Mesenchymal stem cell (in vitro differentiated cells and primary cell): Measurements from ENCODE around the gene VSX2.

Experiments
- DNase-seq: peaks from one replicate; pipeline ENCODE4 v3.0.0-alpha.2; 2013
- H2AFZ ChIP-seq: one replicate; pipeline ENCODE4 v1.6.1; 2013; ENCODE audit warnings: low read depth, mild to moderate bottlenecking, control low read depth, inconsistent platforms, low read length, moderate library complexity
- H2AK5ac ChIP-seq: 2 replicates; pipeline ENCODE4 v1.6.1; 2013; ENCODE audit warnings: low read length, moderate library complexity, mild to moderate bottlenecking, inconsistent platforms; ENCODE audit not compliant: severe bottlenecking
- H2BK120ac ChIP-seq: one replicate; pipeline ENCODE4 v1.6.1; 2013; ENCODE audit warnings: low read depth, mild to moderate bottlenecking, inconsistent platforms, low read length, moderate library complexity
- H2BK12ac ChIP-seq, 2 experiments: one replicate each; pipeline ENCODE4 v1.6.1; 2013; ENCODE audit warnings: inconsistent platforms in 2 of 2, low read length in 2 of 2, mild to moderate bottlenecking in 2 of 2, moderate library complexity in 2 of 2, control low read depth in 1 of 2
- H2BK15ac ChIP-seq: one replicate; pipeline ENCODE4 v1.6.1; 2013; ENCODE audit warnings: mild to moderate bottlenecking, low read depth, inconsistent platforms; ENCODE audit not compliant: poor library complexity, severe bottlenecking
- H2BK5ac ChIP-seq: 2 replicates; pipeline ENCODE4 v1.6.1; 2013; ENCODE audit warnings: low read depth, mild to moderate bottlenecking, low read length, control low read depth, inconsistent platforms; ENCODE audit not compliant: poor library complexity, severe bottlenecking
- H3K14ac ChIP-seq, 2 experiments: one replicate each; pipeline ENCODE4 v1.6.1; 2013; ENCODE audit warnings: inconsistent platforms in 2 of 2, low read length in 2 of 2, control low read depth in 1 of 2, mild to moderate bottlenecking in 1 of 2, moderate library complexity in 1 of 2
- H3K18ac ChIP-seq, 2 experiments: one replicate each; pipeline ENCODE4 v1.6.1; 2013; ENCODE audit warnings: inconsistent platforms in 2 of 2, low read length in 2 of 2, control low read depth in 1 of 2, low read depth in 1 of 2, mild to moderate bottlenecking in 1 of 2
- H3K23ac ChIP-seq, 2 experiments: one replicate each; pipeline ENCODE4 v1.6.1; 2013; ENCODE audit warnings: inconsistent platforms in 2 of 2, low read length in 2 of 2, mild to moderate bottlenecking in 2 of 2, moderate library complexity in 2 of 2, control low read depth in 1 of 2
- H3K27ac ChIP-seq: 2 replicates; pipeline ENCODE4 v1.5.1; 2013; ENCODE audit warnings: mild to moderate bottlenecking, moderate library complexity, low read length, control low read depth, inconsistent platforms; ENCODE audit not compliant: poor library complexity, severe bottlenecking
- H3K27me3 ChIP-seq, 2 experiments: 2 replicates each; pipeline versions ENCODE4 v1.6.1 to v1.7.0; 2013; ENCODE audit warnings: low read length in 2 of 2, mild to moderate bottlenecking in 2 of 2, moderate library complexity in 2 of 2, control low read depth in 1 of 2, inconsistent platforms in 1 of 2; ENCODE audit not compliant: control insufficient read depth in 1 of 2, insufficient read depth in 1 of 2
- H3K36me3 ChIP-seq, 2 experiments: 2 replicates each; pipeline versions ENCODE4 v1.6.1 to v1.7.0; 2013; ENCODE audit warnings: low read length in 2 of 2, control low read depth in 1 of 2, inconsistent platforms in 1 of 2, low read depth in 1 of 2, mild to moderate bottlenecking in 1 of 2; ENCODE audit not compliant: insufficient read depth in 2 of 2, control insufficient read depth in 1 of 2
- H3K4ac ChIP-seq, 2 experiments: one replicate each; pipeline ENCODE4 v1.6.1; 2013; ENCODE audit warnings: inconsistent platforms in 2 of 2, low read length in 2 of 2, mild to moderate bottlenecking in 2 of 2, moderate library complexity in 2 of 2, control low read depth in 1 of 2, low read depth in 1 of 2
- H3K4me1 ChIP-seq: 2 replicates; pipeline ENCODE4 v1.6.1; 2013; ENCODE audit warnings: low read depth, low read length, control low read depth; ENCODE audit not compliant: control insufficient read depth, insufficient read depth
- H3K4me2 ChIP-seq: 2 replicates; pipeline ENCODE4 v1.6.1; 2013; ENCODE audit warnings: low read length, mild to moderate bottlenecking, inconsistent platforms; ENCODE audit not compliant: poor library complexity, severe bottlenecking
- H3K4me3 ChIP-seq, 2 experiments: 2 replicates each; pipeline versions ENCODE4 v1.5.1 to v1.7.0; 2013; ENCODE audit warnings: low read length in 2 of 2, mild to moderate bottlenecking in 2 of 2, control low read depth in 1 of 2, low read depth in 1 of 2; ENCODE audit not compliant: insufficient read depth in 1 of 2
- H3K79me1 ChIP-seq: replicated peaks from 2 replicates; pipeline ENCODE4 v1.6.1; 2013; ENCODE audit warnings: mild to moderate bottlenecking, control low read depth, low read length, inconsistent platforms; ENCODE audit not compliant: poor library complexity, severe bottlenecking
- H3K9ac ChIP-seq: 2 replicates; pipeline ENCODE4 v1.7.0; 2013; ENCODE audit warnings: mild to moderate bottlenecking, low read length, moderate library complexity
- H3K9me3 ChIP-seq: 2 replicates; pipeline ENCODE4 v1.7.0; 2013; ENCODE audit warnings: mild to moderate bottlenecking, low read length; ENCODE audit not compliant: control insufficient read depth
- H4K8ac ChIP-seq: one replicate; pipeline ENCODE4 v1.6.1; 2013; ENCODE audit warnings: inconsistent platforms, mild to moderate bottlenecking, low read length, moderate library complexity
- H4K91ac ChIP-seq: one replicate; pipeline ENCODE4 v1.6.1; 2013; ENCODE audit warnings: mild to moderate bottlenecking, low read length, inconsistent platforms
- WGBS: methylation state at CpG from one replicate; pipeline ENCODE4 v1.1.7; 2013; ENCODE audit warnings: mixed read lengths; 5-methylcytosine and 5-hydroxymethylcytosine counted together

The VSX2 gene

GRCh38 chr14:74248017-74248416, 8.8 kb downstream of the VSX2 start:
- no peak overlapping the region for H2AFZ ChIP-seq
- no peak overlapping the region for H4K8ac ChIP-seq
- H2BK5ac ChIP-seq = no peak overlapping the region
- no peak overlapping the region for H2AK5ac ChIP-seq
- 50% methylated on average over 6 of the region's 6 CpGs for WGBS
- no peak overlapping the region for H3K9ac ChIP-seq
- no peak overlapping the region for H3K4ac ChIP-seq
- no peak overlapping the region for H2BK15ac ChIP-seq
- H3K4me3 ChIP-seq = no peak overlapping the region
- DNase-seq = no peak
- H3K18ac ChIP-seq = no peak overlapping the region
- H3K27ac ChIP-seq = no peak overlapping the region
- H3K14ac ChIP-seq = no peak overlapping the region
- H3K4me1 ChIP-seq = no peaks in the 10 kb centered on the region
- no peak overlapping the region for H3K23ac ChIP-seq
- H3K79me1 ChIP-seq = no peaks in the 10 kb centered on the region
- no peak overlapping the region for H3K4me2 ChIP-seq
- no peak overlapping the region for H4K91ac ChIP-seq
- H3K27me3 ChIP-seq = peaks cover 67 to 72% of the 10 kb centered on the region in 2 experiments
- no peak overlapping the region for H2BK120ac ChIP-seq
- H2BK12ac ChIP-seq = no peak overlapping the region
- H3K36me3 ChIP-seq = no peaks in the 10 kb centered on the region
- no peaks in the 10 kb centered on the region for H3K9me3 ChIP-seq

DNA sequence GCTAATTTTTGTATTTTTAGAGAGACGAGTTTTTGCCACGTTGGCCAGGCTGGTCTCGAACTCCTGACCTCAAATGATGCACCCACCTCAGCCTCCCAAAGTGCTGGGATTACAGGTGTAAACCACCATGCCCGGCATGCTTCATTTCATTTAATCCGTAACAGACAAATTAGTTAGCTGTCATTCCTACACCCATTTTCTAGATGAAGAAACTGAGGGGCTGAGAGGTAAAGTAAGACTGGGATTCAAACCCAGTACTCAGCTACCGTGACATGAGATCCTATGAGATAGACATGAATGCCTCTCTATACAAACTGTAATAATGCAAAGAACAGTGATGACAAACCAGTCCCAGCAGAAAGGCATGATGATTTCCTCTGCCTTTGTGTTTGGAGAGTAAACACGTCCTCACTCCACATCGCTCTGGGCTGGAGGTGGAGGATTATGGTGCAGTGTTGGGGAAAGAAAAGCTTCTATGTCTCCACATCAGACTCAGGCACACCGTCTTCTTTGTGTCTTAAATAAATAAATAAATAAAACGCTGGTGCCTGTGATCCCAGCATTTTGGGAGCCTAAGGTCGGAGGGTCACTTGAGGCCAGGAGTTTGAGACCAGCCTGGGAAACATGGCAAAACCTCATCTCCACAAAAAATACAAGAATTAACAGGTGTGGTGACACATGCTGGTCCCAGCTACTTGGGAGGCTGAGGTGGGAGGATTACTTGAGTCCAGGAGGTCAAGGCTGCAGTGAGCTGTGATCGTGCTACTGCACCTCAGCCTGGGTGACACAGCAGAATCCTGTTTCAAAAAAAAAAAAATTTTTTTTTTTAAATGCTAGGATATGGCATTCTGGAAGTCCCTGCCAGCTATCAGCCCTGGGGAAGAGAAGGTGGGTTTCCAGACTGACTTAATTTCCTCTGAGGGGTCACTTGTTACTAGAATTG, 10.5 kb downstream of the VSX2 start:
- H2BK15ac ChIP-seq = no peak overlapping the region
- H3K9ac ChIP-seq = no peak overlapping the region
- no peak overlapping the region for H4K8ac ChIP-seq
- no peak overlapping the region for H3K4ac ChIP-seq
- H2AFZ ChIP-seq = no peak overlapping the region
- H3K27me3 ChIP-seq = peaks cover 51 to 66% of the 10 kb centered on the region in 2 experiments
- H4K91ac ChIP-seq = no peak overlapping the region
- H3K36me3 ChIP-seq = no peaks in the 10 kb centered on the region
- WGBS = 81% methylated on average over 9 of the region's 12 CpGs
- no peak for DNase-seq
- H3K4me2 ChIP-seq = no peak overlapping the region
- no peaks in the 10 kb centered on the region for H3K4me1 ChIP-seq
- no peak overlapping the region for H2AK5ac ChIP-seq
- no peak overlapping the region for H2BK12ac ChIP-seq
- no peak overlapping the region for H2BK5ac ChIP-seq
- H3K4me3 ChIP-seq = no peak overlapping the region
- H3K9me3 ChIP-seq = no peaks in the 10 kb centered on the region
- H3K18ac ChIP-seq = no peak overlapping the region
- H2BK120ac ChIP-seq = no peak overlapping the region
- no peaks in the 10 kb centered on the region for H3K79me1 ChIP-seq
- no peak overlapping the region for H3K23ac ChIP-seq
- H3K27ac ChIP-seq = no peak overlapping the region
- no peak overlapping the region for H3K14ac ChIP-seq

DNA sequence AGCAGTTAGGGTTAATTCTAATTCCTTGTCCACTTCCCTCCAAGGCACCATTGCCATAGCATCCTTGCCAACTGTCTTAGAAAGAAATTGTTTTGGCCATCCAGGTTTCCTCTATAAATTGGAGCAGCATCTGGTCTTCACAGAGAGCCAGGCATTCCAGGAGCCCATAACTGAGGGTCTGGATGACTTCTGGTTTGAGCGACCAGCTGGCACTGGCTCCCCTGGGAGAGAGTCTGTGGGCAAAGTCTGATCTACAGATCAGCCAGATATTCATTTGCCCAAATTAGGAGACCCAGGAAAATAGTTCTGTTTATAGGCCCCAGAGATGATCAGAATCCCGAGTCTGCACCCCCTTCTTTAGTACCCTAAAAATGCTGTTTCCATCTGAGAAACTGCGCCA, 16.0 kb downstream of the VSX2 start:
- Histone ChIP-seq H2AK5ac (no peak overlapping the region), H3K79me1 (no peaks in the 10 kb centered on the region), H3K27me3 (peaks cover 34 to 37% of the 10 kb centered on the region in 2 experiments), H3K36me3 (no peaks in the 10 kb centered on the region), H3K14ac (no peak overlapping the region), H3K4me1 (peaks cover 14% of the 10 kb centered on the region), H2BK15ac (no peak overlapping the region), H4K8ac (no peak overlapping the region), H4K91ac (no peak overlapping the region), H2AFZ (no peak overlapping the region), H3K23ac (no peak overlapping the region), H2BK5ac (no peak overlapping the region), H3K4me3 (no peak overlapping the region), H3K18ac (no peak overlapping the region), H3K4ac (no peak overlapping the region), H3K27ac (no peak overlapping the region), H3K4me2 (no peak overlapping the region), H2BK12ac (no peak overlapping the region), H2BK120ac (no peak overlapping the region), H3K9me3 (no peaks in the 10 kb centered on the region), H3K9ac (no peak overlapping the region)
- WGBS = 64% methylated on average over 3 of the region's 3 CpGs
- no peak for DNase-seq

- Histone ChIP-seq H3K9ac (peak overlapping the region; percentile 75), H2AK5ac (no peak overlapping the region), H3K14ac (no peak overlapping the region), H2BK15ac (no peak overlapping the region), H3K4me3 (peak overlapping the region; percentile 57 to 78), H3K27me3 (peaks cover 28 to 41% of the 10 kb centered on the region in 2 experiments), H3K27ac (no peak overlapping the region), H3K4me1 (peaks cover 14% of the 10 kb centered on the region), H2BK120ac (no peak overlapping the region), H4K91ac (no peak overlapping the region), H4K8ac (no peak overlapping the region), H3K4me2 (peak overlapping the region; percentile 100), H3K79me1 (no peaks in the 10 kb centered on the region), H3K18ac (no peak overlapping the region), H3K4ac (no peak overlapping the region), H3K9me3 (no peaks in the 10 kb centered on the region), H3K36me3 (no peaks in the 10 kb centered on the region), H2BK12ac (no peak overlapping the region), H2AFZ (no peak overlapping the region), H3K23ac (no peak overlapping the region), H2BK5ac (no peak overlapping the region)
- DNase-seq = no peak
- 22% methylated on average over 62 of the region's 68 CpGs for WGBS
Measured at GRCh38 chr14:74257078-74257940, 18.1 kb downstream of the VSX2 start.
